ENCODE measurements around the gene PCSK1N.

The PCSK1N gene

DNA sequence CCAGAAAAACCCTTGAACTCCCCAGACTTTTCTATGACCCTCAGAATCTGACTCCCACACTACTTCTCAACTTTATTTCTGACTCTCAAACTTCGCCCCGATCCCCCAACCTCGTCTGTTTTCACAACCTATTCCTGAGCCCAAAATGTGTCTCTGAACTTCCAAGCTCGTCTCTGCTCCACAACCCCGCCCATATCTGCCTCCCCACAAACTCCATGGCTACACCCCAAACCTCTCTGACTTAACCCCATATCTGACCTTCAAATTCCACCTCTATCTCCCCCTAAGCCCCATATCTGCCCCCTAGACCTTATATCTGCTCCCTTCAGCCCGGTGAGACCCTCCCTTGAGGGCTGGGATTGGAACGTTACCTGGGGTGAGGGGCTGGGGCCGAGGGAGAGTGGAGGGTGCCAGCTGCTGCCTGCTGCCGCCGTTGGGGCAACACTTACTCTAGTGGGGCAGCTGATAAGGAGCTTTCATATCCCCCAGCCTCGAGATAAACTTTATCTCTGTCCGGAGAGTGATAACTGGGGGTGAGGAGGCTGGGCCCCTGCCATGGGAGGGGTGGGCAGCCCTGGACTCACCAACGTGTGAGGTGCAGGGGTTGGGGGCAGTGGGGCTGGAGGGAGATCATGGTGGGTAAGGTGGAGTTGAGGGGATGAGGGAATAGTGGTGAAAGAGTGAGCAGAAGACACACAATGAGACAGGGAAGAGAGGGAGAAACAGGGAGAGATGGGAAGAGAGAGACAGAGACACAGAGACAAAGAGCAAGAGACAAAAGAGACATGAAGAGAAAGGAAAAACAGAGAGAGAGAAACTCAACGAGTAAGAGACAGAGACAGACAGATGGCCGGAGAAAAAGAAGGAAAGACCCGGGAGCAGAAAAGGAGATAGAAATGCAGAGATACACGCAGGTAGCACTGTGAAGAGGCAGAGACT, 47.6 kb downstream of the PCSK1N start:
- DNase-seq: no peak

DNA sequence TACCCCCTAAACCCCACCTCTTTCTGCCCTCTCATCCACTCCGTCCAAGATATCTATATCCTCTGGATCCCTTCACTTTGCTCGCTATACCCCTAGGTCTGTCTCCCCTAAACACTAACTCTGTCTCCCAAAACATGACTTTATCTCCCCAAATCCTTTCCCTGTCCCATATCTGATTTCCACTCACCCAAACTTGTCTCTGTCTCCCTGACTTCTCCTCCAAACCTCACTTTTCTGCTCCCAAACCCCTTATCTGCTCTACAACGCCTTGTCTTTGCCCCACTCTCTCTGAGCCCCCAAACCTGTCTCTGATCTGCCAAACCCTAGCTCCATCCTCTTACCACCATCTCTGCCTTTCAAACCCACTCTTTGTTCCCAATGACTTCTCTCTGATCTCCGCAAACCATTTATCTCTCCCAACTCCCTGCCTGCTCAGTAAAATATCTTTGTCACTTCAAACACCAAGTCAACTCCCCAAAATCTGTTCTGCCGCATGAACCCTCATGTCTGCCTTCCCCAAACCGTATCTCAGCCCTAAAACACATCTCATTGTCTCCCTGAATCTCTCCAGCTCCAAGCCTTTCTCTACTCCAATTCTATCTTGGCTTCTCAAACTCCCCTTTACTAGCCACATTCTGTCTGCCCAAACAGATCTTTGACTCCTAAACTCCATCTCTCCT, 48.4 kb downstream of the PCSK1N start:
- DNase-seq: no peak

DNA sequence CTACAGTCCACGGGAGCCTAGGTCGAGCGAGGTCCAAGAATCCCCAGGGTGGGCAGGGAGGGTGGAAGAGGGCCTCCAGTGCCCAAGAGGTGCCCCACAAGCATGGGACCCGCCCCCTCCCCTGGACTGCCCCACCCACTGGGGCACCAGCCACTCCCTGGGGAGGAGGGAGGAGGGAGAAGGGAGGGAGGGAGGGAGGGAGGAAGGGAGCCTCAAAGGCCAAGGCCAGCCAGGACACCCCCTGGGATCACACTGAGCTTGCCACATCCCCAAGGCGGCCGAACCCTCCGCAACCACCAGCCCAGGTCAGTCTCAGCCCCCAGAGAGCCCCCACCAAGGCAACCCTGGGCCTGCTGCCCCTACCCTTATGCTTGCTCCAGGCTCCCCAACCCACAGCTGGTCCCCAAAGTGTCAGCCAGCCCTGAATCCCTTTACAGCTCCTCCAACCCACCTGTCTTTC, 49.0 kb downstream of the PCSK1N start, which contains the start of gene GATA1:
Gene GATA1, plus strand, starts transcription at position 250 of the 460 bp plus-strand sequence. CDS start 4,520 bp downstream, outside the sequence.
- DNase-seq: no peak

DNA sequence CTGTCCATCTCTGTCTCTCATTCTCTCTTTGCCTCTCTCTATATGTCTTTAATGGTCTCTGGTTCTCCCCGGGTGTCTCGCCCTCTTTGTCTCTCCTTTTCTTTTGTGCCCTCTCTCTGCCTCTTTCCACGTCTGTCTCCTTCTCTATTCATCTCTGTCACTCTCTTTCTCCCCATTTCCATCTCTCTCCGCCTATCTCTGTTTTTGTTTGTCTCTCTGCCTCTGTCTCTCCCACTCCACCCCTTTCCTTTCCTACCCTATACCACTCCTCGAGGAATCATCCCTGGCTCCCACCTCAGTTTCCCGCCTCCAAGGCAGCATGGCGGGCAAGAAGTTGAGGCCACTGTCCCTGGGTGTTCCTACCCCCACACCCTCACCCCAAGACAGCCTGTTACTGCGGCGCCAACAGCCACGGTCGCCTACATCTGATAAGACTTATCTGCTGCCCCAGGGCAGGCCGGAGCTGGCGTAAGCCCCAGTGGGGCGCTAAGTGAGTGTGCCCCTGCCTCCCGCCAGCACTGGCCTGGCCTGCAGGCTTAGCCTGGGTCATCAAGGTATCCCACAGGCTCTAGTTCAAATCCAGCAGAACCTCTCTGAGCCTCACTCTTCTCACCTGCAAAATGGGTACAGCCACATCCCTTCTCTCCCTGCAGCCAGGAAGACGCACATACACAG, 49.7 kb downstream of the PCSK1N start:
- DNase-seq: no peak

DNA sequence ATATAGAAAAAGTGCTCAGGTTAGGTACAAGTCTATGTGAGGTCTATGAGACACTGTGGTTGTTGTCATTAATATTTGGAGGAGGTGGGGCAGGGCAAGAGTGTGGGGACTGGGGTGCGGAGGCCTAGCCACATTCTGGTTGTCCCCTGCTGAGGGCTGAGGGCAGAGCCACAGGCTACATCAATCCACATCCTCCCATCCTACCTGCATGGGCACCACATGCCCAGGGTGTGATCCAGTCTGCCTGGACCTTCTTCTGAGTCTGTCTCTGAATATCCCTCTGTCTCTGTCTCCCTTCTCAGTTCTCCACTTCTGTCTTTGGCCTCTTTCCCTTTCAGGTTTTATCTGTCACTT, 50.2 kb downstream of the PCSK1N start:
- DNase-seq: no peak

DNA sequence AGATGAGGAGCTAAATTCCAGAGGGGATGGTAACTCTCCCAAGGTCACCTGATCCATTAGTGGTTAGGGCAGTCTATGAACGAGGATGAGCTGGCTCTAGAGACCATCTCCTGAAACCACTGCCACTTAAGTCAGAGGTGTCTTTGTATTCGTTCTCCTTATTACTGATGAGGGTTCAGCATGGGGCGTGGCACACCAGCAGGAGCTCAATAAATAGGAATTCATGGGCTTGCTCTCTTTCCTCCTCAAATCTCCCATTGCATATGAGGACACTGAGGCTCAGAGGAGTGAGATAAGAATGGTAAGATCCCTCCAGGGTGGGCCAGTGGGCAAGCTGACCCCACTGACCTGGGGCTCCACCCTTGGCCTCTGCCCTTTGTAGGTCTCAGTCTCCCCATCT, 50.7 kb downstream of the PCSK1N start:
- DNase-seq: no peak

DNA sequence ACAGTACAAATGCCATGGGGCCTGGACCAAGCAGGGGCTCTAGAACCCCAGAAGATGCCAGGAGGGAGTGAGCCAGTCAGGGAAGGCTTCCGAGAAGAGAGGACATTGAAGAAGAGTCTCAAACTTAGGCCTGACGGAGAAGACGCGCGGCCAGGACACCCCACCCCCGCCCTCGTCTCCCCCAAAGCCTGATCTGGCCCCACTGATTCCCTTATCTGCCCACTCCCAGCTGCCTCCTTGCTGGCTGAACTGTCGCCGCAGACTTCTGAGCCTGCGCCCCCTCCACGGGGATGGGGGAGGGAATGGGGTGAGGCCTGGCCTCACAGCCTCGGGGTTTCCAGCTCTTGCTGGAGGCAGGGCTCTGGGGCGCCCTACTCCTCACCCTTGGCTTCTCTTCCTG, 52.6 kb downstream of the PCSK1N start:
- DNase-seq: no peak

DNA sequence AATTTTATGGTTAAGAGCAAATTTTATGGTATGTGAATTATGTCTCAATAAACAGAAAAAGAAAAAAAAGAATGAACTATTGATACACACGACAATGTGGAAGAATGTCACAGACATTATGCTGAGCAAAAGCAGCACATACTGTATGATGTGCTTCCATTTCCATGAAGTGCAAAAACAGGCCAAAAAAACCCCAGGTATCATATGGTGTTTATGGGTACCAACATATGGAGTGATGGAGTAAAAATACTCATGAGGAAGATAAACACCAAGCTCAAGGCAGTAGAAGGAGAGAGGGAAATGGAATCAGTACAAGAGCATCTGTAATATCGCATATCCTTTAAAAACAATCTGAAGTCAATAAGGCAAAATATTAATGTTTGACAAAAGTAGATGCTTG, 53.2 kb downstream of the PCSK1N start:
- DNase-seq: no peak

DNA sequence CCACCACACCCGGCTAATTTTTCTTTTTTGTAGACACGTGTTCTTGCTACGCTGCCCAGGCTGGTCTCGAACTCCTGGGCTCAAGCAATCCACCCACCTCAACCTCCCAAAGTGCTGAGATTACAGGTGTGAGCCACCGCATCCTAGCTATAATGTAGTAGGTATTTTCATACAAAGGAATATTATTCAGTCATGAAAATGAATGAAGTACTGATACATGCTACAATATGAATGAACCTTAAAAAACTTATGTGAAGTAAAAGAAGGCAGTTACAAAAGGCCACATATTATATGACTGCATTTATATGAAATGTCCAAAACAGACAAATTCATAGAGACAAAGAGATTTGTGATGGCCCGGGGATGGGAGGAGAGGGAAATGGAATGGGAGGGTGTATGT, 53.7 kb downstream of the PCSK1N start:
- no peak for DNase-seq
